ENCODE data around the gene R3HDM1. TPM values are rescaled to one million over a fixed set of nuclear protein-coding genes. Genes with fewer than 3 reads are reported as not detected.
A peak's percentile ranks its signal among the peaks of the same experiment; 100 is the strongest.
"Not testable (repeated sequence)": the region's sequence is repeated elsewhere in the genome, so short reads cannot be mapped to it uniquely, and the experiment has no call there.

Gene R3HDM1
- total RNA-seq, 1 donor from 2014 or later = 22.1 TPM

- Histone ChIP-seq H3K4me3 (peak within 1 kb of the TSS; percentile 93), H3K27me3 (ENCODE audit: low read depth) (no peaks in the 10 kb centered on the region), H3K27ac (peak within 1 kb of the TSS; percentile 93), H3K9me3 (no peaks in the 10 kb centered on the region), H3K36me3 (no peaks in the 10 kb centered on the region), H3K4me1 (peaks cover 22% of the 10 kb centered on the region)
- no peak for TF ChIP-seq CTCF (IDR thresholded peaks at IDR 0.05)
- DNase-seq = peak; percentile 95
- ATAC-seq = peak; percentile 93 to 94
- intact Hi-C loops (cut with DNase I) = no loop called here
These were observed 712 bp upstream of the R3HDM1 start, which contains the start of gene ZRANB3 for GRCh38 chr2:135530313-135531230. Gene ZRANB3, minus strand, starts transcription at chr2:135531218.

GRCh38 chr2:135532581-135532980, 1.3 kb downstream of the R3HDM1 start:
- H3K36me3 ChIP-seq = no peaks in the 10 kb centered on the region
- H3K4me1 ChIP-seq = peaks cover 22% of the 10 kb centered on the region
- H3K27ac ChIP-seq = no peak overlapping the region
- DNase-seq = no peak
- H3K9me3 ChIP-seq = no peaks in the 10 kb centered on the region
- intact Hi-C loops (cut with DNase I) = no loop called here
- no peak for ATAC-seq
- no peaks in the 10 kb centered on the region for H3K27me3 ChIP-seq (ENCODE audit: low read depth)
- no peak for TF ChIP-seq CTCF (IDR thresholded peaks at IDR 0.05)
- H3K4me3 ChIP-seq = peak overlapping the region; percentile 93

- H3K27me3 ChIP-seq (ENCODE audit: low read depth); H3K9me3 ChIP-seq; H3K27ac ChIP-seq; H3K4me3 ChIP-seq; intact Hi-C loops (cut with DNase I); ATAC-seq; H3K36me3 ChIP-seq; DNase-seq: not testable (repeated sequence)
- H3K4me1 ChIP-seq = peaks cover 22% of the 10 kb centered on the region
These were observed 2.3 kb downstream of the R3HDM1 start for GRCh38 chr2:135533545-135533944.

DNA sequence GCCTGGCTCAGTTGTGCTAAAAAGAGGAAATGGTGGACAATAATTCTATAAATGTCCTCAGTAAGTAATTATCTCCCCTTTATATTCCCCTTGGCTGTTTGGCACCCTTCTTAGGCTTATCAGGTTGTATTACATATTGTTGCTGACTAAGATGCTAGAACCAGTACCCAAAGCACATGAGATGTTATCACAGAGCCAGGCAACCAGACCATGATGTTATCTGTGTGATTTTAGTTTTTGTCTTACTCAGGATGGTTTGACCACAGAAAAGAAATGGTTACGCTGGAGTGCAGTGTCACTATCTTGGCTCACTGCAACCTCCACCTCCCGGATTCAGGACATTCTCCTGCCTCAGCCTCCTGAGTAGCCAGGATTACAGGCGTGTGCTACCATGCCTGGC, 15.2 kb downstream of the R3HDM1 start:
- intact Hi-C loops (cut with DNase I) = no loop called here
- no peaks in the 10 kb centered on the region for H3K36me3 ChIP-seq
- no peaks in the 10 kb centered on the region for H3K9me3 ChIP-seq
- no peak for ATAC-seq
- H3K4me1 ChIP-seq = no peaks in the 10 kb centered on the region
- H3K27ac ChIP-seq = no peak overlapping the region
- no peaks in the 10 kb centered on the region for H3K27me3 ChIP-seq (ENCODE audit: low read depth)
- DNase-seq = no peak
- no peak overlapping the region for H3K4me3 ChIP-seq
- no peak for TF ChIP-seq CTCF (IDR thresholded peaks at IDR 0.05)

- Histone ChIP-seq H3K4me1 (no peaks in the 10 kb centered on the region), H3K4me3 (no peak overlapping the region), H3K27me3 (ENCODE audit: low read depth) (no peaks in the 10 kb centered on the region), H3K36me3 (no peaks in the 10 kb centered on the region), H3K27ac (no peak overlapping the region), H3K9me3 (no peaks in the 10 kb centered on the region)
- no peak for TF ChIP-seq CTCF (IDR thresholded peaks at IDR 0.05)
- ATAC-seq = no peak
- intact Hi-C loops (cut with DNase I) = no loop called here
- no peak for DNase-seq
These were observed 16.0 kb downstream of the R3HDM1 start for GRCh38 chr2:135547311-135547710.

DNA sequence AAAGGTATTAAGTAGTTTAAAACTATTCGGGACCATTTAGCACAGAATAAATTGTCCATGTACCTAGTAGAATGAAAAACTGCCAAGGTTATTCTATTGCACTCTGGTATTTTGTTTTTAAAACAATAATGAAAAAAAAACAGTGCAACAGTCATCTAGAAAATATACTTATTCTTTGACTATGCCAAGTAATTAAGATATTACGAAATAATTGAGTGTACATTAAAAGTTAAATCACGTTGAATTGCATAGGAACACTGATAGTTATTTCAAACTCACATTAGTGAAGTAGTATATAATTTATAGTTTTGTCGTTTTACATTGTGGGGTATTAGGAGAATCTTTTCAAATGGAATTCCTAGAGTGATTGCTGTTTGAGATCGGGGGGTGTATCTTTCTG, 20.1 kb downstream of the R3HDM1 start:
- Histone ChIP-seq H3K4me3 (no peak overlapping the region), H3K27ac (no peak overlapping the region), H3K9me3 (no peaks in the 10 kb centered on the region), H3K27me3 (ENCODE audit: low read depth) (no peaks in the 10 kb centered on the region), H3K4me1 (no peaks in the 10 kb centered on the region), H3K36me3 (no peaks in the 10 kb centered on the region)
- ATAC-seq (no peak), DNase-seq (no peak)
- TF ChIP-seq CTCF (IDR thresholded peaks at IDR 0.05) = no peak
- intact Hi-C loops (cut with DNase I) = no loop called here

Data from lower lobe of right lung (tissue), 2 donors.